Right forelimb (tissue), 1 donor: ENCODE data around the gene SH2D1A.
"Not testable (repeated sequence)": the region's sequence is repeated elsewhere in the genome, so short reads cannot be mapped to it uniquely, and the experiment has no call there.

Source experiments
- DNase-seq: peaks from one replicate; pipeline ENCODE4 v3.0.0-alpha.2; 2018

Gene SH2D1A

GRCh38 chrX:124358800-124359383 lies 12.5 kb downstream of the SH2D1A start:
- DNase-seq = no peak

- no peak for DNase-seq
Measured at GRCh38 chrX:124362072-124362471, 15.7 kb downstream of the SH2D1A start.

GRCh38 chrX:124362761-124363160 lies 16.4 kb downstream of the SH2D1A start:
- DNase-seq = no peak

DNA sequence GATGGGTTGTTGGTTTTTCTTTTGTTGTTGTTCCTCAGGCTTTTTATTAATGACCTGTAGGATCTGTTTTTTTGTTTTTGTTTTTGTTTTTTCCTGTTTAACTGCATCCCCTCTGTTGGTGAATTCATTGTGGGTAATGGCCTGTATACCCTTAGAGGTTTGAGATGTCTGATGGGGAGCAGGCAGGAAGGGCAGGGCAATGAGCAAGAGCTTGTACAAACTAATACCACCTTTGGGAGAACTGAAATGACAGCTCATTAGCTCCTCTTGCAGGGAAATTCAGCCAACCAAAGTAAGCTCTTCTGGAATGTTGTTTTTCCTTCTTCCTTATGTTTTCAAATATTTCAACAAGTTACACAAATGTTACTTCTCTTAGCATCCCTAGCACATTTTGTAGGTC lies 23.4 kb downstream of the SH2D1A start:
- no peak for DNase-seq

DNA sequence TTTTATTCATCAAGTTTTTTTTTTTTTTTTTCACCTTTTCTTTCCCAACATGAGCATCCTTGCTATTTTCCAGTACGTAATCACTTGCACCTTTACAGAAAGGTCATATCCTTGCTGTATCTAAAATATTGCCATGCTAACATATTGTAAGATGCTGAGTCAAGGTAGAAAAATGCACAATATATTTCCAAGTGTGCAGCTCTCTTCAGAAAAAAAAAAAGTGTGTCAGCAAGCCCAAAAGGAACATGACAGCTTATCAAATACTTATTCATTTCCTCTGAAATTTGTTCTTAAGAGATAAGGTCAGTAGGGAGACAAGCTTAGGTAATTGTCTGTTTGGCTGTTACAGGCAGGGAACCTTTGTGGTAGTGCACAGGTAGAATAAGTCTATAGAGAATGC lies 27.0 kb downstream of the SH2D1A start:
- no peak for DNase-seq

- DNase-seq = no peak
Measured at GRCh38 chrX:124378643-124379042, 32.3 kb downstream of the SH2D1A start.

- DNase-seq = no peak
Measured at GRCh38 chrX:124383354-124383753, 37.0 kb downstream of the SH2D1A start.

DNA sequence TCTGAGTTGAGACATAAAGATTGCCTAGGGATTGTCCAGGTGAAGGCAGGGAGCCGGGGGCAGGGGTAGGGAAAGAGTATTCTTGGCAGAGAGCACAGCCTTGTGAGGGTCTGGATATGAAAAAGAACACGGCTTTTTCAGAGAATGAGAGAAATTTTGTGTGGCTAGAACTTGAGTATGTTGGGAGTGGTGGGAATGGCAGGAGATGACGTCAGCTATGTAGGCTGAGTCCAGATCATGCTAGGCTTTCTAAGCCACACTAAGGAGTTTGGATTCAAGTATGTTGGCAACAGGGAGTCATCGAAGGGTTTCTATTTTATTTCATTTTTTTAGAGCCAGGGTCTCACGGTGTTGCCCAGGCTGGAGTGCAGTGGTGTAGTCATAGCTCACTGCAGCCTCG lies 40.0 kb downstream of the SH2D1A start:
- DNase-seq = no peak

- peak; percentile 58 for DNase-seq
Measured at GRCh38 chrX:124388562-124388961, 42.2 kb downstream of the SH2D1A start.

DNA sequence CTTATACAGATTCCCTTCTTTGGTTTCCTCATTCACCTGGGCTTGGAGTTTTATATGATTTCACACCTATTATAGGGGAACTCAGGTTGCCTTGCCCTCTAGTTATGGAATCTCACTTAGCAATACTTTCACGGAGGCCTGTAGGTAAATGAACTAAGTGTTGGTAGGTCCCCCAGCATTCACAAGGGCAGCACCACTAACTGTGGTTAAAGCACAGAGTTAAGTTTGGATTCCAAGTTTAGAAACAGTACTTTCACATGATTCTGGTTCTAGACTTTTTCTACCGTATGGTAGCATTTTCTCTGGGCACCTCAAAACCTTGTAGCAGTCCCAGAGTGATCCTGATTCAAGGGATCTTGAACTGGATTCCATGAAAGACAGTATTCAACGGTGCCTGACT lies 46.4 kb downstream of the SH2D1A start:
- no peak for DNase-seq

DNA sequence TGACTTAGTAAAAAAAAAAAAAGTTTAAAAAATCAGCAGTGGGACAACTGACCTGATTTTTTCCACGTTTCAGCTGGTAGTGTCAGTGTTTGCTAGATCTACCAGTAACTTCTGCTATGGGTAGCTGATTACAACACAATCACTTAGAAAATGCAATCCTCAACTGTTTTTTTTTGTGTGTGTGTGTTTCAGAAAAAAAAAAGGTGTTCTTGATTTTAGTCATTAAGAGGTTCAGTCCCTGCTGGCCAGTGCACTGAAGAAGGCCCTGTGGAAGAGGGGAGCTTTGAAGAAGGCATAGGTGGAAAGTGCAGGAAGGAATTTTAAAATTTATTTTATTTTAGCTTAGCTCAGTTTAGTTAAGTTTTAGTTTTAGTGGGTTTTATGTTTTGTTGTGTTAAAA lies 46.9 kb downstream of the SH2D1A start:
- no peak for DNase-seq

DNA sequence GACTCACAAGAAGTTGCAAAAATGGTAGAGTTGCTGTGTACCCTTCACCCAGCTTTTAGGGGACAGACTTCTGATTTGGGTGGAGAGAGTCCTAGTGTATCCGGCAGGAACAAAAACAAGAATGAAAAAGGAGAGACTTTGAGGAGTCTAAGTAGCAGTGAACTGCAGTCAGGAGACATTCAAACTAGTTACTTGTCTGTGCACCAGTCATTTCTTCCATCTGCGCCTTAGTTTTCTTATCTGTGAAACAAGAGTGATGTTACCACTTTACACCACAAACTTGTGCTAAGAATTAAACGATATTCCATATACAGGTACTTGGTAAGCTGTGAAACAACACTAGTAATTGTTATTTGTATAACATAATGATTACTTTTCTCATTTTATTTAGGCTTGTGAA lies 47.3 kb downstream of the SH2D1A start:
- DNase-seq = no peak

DNA sequence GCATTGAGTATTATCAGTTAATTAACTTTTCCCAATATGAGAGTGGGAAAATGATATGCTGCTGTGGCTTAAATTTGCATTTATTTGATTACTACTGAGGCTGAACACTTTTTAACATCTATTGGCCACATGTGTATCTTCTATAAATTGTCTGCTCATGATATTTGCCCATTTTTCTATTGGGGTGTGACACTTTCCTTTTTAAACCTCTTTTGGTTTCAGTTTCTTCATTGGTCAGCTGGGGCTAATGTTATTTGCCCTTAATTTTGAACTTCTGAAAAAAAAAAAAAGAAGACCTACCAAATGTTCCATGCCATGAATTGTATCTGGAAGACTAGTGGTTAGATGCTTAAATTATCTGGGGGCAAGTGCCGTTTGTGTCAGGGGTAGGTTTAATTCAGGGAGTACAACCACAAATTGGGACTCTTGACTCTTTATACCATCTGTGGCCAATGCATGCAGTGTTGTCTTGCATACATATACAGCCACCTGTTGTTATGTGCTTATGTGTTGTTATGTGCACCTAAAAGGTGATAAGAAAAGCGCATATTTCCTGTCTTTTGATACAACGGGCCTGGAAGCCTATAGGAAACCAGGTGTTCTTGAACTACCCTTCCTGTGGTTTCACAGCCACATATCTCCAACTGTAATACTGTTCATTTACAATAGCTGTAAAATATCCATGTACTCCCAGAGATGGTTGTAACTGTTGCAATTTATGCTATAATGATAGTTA lies 49.0 kb downstream of the SH2D1A start:
- no peak for DNase-seq

DNA sequence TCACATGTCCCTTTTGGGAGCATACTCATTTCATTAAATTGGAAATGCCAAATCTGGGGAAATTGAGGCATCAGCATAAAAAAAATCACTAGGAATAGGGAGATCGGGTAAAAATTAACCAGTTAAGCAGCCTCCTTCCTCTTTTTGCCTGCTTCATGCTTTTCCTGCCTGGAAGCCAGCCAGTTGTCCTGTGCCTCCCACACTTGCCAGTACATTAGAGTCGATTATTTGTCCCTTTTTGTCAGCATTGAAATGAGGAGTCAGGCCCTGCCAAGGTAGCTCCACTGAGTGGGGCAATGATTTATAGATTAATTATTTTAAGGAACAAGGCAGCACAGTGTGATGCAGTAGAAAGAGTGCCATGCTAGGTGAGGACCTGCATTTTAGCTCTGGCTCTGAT lies 55.3 kb downstream of the SH2D1A start:
- no peak for DNase-seq

- DNase-seq = no peak
Measured at GRCh38 chrX:124405868-124406267, 59.5 kb downstream of the SH2D1A start.

DNA sequence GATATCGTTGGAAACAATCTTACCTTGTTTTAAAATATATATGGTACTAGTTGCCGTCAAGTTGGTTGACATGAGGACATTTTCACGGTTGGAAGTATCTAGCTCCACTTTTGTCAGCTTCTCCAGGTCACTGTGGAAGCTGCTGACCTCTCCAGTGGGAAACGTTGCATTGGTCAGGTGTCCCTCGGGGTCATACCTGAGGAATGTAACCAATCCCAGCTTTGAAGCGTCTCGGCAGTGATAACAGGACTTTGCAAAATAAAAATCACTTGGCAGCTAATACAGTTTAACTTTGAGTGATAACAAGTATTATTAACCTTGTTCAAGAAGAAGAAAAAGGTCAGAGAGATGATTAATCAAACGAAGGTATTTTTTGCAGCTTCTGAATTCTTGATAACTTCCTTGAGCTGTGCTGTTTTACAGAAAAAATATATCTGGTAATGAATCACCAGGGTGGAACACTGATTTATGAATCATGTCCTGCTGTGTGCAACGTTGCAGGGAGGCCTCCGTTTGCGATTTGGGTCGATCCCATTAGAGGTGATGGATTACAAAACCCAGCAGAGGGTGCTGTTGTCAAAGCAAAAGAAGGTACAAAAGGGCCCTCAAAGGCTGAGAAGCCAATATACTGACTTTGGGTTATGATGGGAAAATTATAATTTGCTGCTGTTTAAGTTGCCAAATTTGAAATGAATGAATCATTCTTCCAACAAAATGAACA lies 60.1 kb downstream of the SH2D1A start:
- DNase-seq = peak; percentile 48

DNA sequence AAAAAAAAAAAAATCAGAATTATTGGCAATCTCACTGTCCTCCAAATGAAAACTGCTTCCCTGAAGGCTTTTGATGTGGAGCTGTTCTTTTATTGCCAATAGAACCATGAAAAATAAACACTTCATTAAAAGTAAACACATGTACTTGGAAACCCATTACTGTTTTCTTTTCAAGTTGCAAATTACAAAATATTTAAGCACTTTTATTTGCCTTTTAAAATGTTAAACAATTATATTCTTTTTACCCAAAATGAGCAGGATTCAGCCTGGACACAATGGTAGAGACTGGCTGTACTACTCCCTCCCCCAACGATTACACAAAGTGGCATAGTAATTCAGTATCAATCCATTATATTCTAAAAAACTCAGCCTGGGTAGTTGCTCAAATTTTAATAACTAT lies 60.9 kb downstream of the SH2D1A start:
- DNase-seq = no peak

GRCh38 chrX:124408380-124408779 lies 62.0 kb downstream of the SH2D1A start:
- DNase-seq = not testable (repeated sequence)

DNA sequence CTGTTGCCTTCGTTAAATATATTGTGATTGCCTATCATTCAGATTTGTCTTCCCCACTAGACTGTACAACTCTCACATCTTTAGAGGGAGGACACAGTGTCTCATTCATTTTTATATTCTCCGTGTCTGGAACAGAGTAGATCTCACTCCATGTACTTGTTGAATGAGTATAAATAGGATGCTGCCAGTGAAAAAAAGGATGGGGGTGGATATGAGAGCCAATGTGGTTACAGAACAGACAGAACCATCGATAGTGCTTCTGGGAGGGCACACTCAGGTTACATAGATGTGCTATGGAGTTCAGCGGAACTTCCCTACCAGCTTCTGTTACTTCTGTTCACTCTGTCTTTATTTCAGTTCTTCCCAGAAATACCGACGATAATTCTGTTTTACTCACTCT lies 66.9 kb downstream of the SH2D1A start:
- no peak for DNase-seq

DNA sequence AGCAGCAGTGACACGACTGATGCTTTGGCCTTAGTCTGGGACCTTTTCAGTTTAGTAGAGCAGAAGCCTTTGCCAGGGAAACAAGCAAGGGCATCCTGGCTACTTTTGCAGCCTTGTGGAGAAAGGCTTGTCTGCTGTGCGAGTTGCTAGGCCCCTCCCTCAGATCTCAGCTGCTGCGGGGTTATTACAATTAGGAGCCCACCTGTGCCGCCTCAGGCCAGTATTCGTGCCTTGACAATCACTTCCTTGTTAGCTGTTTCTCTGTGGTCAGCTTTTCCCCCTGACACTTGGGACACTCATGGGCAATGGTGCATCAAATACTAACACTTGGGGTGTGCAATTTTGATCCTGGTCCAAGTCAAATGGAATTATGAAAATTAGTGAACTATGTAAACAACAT lies 67.9 kb downstream of the SH2D1A start:
- no peak for DNase-seq

DNA sequence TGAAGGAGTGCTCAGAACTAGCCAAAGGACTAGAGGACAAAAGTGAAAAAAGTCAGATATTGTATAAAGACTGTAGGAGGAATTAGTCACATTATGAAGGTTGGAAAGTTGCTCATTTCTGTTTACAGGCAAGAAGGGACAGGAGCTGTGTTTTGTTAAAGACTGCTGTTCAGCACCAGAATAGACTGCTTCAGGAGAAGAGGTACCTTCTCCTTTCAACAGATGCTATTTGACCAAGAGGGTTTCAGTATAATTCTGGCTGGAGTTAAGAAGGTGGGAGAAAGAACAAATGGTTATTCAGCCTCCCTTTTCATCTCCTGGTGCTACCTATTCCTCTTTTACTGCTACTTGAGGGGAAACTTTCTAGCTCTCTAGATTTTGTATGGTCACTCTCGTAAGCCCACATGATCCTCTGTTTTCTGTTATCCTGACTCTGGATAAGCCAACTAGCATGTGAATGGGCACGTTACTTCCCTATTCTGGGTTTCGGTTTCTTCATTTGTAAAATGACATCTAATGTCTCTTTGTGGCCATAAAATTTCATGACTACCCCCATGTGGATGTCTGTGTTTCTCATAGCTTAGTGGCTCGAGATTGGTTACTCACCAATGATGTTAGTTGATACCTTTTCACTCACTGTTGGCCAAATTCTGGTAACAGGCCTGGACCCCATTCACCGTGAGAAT lies 68.9 kb downstream of the SH2D1A start:
- no peak for DNase-seq

DNA sequence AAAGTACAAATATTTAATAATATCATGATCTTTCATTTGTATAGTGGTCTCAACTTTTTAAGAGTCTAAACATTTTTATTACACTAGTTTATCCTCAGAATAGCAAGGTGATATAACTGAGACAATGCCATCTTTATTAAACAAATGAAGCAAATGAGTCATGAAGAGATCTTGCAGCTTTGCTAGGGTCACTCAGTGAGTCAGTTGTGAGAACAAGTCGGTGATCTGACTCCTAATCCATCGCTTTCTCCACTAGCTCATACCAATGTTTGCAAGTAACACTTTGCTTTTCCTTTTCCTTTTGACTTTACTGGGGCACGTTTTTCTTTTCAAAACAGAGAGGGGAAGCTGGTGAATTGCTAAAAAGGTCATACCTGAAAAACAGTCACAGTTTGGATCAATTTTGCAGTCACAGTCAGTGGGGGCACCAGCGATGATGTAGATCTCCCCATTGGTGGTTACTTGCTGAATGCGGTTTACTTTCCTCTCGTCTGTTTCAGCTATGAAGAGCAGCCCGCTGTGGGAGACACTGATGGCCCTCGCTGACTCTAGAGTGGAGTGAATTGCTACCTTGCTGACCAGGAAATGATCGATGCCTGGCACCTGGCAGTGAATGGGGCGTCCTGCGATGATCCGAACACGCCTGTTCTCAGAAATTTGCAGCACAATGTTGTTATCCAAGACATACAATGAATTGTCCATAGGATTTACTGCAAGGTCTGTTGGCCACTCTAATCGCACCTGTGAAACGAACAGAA lies 75.7 kb downstream of the SH2D1A start:
- DNase-seq = no peak
